WI38 (cell line): ENCODE results near the gene RFX3.

Source experiments
- H3K4me3 ChIP-seq: 2 replicates; pipeline ENCODE4 v1.5.1; 2011; ENCODE audit warnings: low read depth, mild to moderate bottlenecking, control low read depth, low read length
- CTCF ChIP-seq: IDR thresholded peaks from 2 replicates; pipeline ENCODE4 v1.5.1; 2012; ENCODE audit warnings: low read depth, mild to moderate bottlenecking, control low read depth, low read length

The RFX3 gene

GRCh38 chr9:3434594-3434993, 91.2 kb downstream of the RFX3 start:
- no peak overlapping the region for H3K4me3 ChIP-seq
- no peak for TF ChIP-seq CTCF

- no peak for TF ChIP-seq CTCF
- H3K4me3 ChIP-seq = no peak overlapping the region
These were observed 92.0 kb downstream of the RFX3 start for GRCh38 chr9:3433754-3434153.

- no peak for TF ChIP-seq CTCF
- no peak overlapping the region for H3K4me3 ChIP-seq
These were observed 92.7 kb downstream of the RFX3 start for GRCh38 chr9:3433066-3433465.

- no peak overlapping the region for H3K4me3 ChIP-seq
- no peak for TF ChIP-seq CTCF
These were observed 93.9 kb downstream of the RFX3 start for GRCh38 chr9:3431890-3432289.

GRCh38 chr9:3419893-3420292, 105.9 kb downstream of the RFX3 start:
- no peak for TF ChIP-seq CTCF
- H3K4me3 ChIP-seq = no peak overlapping the region

GRCh38 chr9:3415906-3416305, 109.9 kb downstream of the RFX3 start:
- H3K4me3 ChIP-seq = no peak overlapping the region
- TF ChIP-seq CTCF = no peak

- no peak overlapping the region for H3K4me3 ChIP-seq
- no peak for TF ChIP-seq CTCF
These were observed 111.8 kb downstream of the RFX3 start for GRCh38 chr9:3413984-3414383.
